Stimulated activated naive CD4-positive, alpha-beta T cell (primary cell): ENCODE measurements around the gene CLDND1.
A peak's percentile ranks its signal among the peaks of the same experiment; 100 is the strongest.

Source experiments
- DNase-seq, 6 experiments: peaks; one replicate each; lab custom pipeline; 2025; lab: John Stamatoyannopoulos, UW

Gene CLDND1

GRCh38 chr3:98551754-98552153, 29.1 kb upstream of the CLDND1 start:
- DNase-seq: no peak

- no peak for DNase-seq
Measured at GRCh38 chr3:98551236-98551635, 28.5 kb upstream of the CLDND1 start.

DNA sequence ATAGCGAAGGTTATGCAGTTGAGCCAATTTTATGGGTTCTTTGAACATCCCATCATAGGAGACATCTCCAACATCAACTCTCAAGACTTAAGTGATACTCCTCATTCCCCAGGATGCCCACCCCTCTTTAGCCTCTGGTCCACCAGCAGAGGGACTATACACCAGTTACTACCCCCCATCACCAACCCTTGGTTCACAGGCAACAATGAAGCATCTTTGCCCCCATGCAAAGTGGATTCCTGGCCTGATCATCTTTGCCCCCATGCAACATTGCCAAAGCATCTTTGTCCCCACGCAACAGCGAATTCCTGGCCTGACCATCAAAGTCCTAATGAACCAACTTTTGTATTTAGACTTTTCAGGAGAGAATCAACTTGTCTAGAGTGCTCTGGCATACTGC, 28.1 kb upstream of the CLDND1 start:
- DNase-seq: no peak

GRCh38 chr3:98548544-98548943, 25.8 kb upstream of the CLDND1 start:
- no peak for DNase-seq

GRCh38 chr3:98545940-98546339, 23.2 kb upstream of the CLDND1 start:
- DNase-seq: no peak

DNA sequence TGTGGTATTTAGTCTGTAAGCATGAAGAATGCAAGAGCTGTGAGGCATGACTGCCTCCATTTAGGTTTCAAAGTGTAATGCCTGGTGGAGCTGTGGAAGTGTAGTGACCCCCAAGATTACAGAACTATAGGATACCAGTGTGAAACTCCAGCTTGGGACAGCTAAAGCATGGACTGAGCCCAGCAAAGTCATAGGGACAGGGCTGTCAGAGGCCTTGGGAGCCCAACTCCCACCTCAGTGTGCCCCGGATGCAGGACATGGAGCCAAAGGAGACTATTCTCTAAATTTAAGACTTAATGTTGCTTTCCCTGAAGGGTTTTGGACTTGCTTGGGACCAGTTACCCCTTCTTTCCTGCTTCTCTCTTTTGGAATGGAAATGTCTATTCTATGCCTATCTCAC, 19.9 kb upstream of the CLDND1 start:
- DNase-seq: no peak

DNA sequence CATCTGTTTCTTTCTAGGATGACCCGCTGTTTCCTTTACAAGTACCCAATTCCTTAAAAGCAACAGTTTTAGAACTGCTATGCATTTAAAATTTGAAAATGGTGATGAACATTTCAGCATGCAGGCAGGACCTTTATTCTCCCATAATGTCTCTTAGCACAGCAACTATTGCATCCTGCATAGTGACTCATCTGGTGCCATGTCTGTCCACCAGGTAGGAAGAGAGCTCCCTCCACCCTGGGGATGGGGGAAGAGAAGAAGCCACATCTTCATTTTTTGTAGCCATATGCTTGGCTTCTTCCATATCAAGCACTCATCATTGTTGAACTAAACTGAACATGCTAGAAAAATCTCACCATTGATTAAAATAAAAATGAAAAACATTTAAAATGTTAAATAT, 19.0 kb upstream of the CLDND1 start:
- no peak for DNase-seq

DNA sequence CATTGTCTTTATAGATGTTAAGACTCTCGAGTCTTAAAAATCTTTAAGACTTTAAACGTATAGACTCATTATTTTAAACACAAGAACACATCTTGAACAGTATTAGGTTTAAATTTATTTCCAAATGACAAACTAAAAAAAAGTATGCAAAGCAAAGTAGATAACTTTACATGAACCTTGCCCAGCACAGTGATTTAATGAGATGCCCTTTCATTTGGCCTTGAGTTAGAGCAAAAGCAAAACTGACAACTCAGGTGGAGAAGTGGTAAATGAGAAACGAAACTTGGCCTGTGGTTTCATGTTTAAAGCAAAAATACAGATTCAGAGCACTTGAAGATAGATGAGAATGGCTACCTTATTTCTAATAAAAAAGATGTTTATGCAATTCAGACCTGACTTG, 17.6 kb upstream of the CLDND1 start:
- DNase-seq: no peak

GRCh38 chr3:98536456-98537017, 13.8 kb upstream of the CLDND1 start:
- DNase-seq: no peak

- DNase-seq: no peak
Measured at GRCh38 chr3:98534734-98535133, 12.0 kb upstream of the CLDND1 start.

DNA sequence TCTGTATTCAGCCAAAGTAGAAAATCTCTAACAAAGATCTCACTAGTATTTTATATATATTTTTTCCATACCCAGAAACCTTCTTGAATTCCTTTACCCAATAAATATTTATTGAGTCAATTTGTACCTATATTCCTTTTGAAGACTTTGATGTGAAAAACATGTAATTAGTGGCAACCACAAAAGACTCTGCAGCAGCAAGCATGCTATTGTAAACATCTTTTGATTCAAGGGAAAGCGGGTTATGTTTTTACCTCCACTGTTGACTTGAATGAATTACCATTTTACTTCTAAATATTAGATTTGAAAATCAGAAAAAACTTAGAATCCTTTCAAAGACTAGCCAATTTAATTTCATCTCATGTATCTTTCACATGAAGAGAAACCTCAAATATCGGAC, 11.5 kb upstream of the CLDND1 start:
- DNase-seq: no peak

DNA sequence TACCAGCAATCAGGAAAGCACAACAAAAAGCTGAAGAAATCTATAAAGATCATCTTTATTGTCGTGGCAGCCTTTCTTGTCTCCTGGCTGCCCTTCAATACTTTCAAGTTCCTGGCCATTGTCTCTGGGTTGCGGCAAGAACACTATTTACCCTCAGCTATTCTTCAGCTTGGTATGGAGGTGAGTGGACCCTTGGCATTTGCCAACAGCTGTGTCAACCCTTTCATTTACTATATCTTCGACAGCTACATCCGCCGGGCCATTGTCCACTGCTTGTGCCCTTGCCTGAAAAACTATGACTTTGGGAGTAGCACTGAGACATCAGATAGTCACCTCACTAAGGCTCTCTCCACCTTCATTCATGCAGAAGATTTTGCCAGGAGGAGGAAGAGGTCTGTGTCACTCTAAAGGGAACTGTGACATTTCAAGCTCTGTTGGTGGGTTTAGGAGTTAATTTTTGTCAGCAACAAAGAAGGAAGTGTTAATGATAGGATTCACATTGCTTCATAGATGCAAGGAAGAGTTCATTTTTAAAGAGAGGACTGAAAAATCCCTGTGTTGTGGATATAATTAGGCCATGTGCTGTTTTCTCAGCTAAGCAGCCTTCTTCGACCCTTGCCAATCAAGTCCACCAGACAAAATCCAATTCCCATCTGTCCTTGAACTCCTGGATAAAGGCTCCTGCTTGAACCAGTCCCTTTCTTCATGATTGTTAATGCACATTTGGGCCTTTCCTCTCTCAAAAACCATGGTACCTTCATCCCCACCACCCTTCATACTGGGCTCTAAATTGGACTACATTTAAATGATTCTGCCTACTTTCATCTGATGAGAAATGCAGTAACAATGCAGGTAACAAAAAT, 10.2 kb upstream of the CLDND1 start:
- DNase-seq: no peak

DNA sequence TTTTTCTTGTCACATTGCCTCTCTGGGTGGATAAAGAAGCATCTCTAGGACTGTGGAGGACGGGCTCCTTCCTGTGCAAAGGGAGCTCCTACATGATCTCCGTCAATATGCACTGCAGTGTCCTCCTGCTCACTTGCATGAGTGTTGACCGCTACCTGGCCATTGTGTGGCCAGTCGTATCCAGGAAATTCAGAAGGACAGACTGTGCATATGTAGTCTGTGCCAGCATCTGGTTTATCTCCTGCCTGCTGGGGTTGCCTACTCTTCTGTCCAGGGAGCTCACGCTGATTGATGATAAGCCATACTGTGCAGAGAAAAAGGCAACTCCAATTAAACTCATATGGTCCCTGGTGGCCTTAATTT, 9.6 kb upstream of the CLDND1 start:
- DNase-seq: no peak

DNA sequence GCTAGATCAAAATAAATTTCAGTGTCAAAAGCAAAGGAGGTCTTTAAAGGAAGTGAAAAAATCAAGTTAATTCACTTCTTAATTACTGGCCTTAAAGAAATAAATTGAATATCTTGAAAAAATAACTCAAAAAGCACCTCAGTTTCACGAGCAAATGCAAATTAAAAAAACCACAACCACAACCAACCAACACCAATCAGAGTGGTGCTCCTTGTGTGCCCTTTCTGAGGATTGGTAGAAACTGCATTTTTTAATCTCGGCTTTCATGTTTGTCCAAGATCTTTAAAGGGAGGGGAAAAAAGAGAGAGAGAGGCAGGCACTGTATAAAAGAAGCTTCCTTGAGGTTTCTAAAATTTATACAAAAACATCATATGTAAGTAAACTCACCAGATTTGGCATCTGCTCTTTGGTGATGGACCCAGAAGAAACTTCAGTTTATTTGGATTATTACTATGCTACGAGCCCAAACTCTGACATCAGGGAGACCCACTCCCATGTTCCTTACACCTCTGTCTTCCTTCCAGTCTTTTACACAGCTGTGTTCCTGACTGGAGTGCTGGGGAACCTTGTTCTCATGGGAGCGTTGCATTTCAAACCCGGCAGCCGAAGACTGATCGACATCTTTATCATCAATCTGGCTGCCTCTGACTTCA, 9.0 kb upstream of the CLDND1 start, which contains the start of gene GPR15:
Gene GPR15, plus strand, starts transcription at position 357 of the 653 bp plus-strand sequence. Its CDS starts 56 bp downstream, at position 413.
- no peak for DNase-seq

GRCh38 chr3:98530676-98531075, 8.0 kb upstream of the CLDND1 start:
- no peak for DNase-seq

DNA sequence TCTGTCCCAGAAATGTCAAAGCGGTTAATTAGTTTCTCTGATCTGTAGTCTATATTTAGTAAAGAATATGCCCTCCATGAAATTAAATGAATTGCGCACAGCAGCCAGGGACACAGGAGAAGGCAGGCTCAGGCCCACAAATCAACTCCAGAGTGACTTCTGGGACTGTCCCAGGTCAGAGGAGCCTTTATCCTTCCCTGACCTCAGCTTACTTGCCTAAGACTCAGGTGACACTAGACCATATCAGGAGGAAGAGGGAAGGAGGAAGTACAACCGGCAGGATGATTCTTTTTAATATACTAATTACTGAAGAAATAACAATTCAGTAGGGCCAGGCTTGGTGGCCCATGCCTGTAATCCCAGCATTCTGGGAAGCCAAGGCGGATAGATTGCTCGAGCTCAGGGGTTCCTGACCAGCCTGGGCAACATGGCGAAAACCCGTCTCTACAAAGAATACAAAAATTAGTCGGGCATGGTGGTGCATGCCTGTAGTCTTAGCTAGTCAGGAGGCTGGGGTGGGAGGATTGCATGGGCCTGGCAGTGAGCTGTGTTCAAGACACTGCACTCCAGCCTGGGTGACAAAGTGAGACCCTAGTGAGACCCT, 7.3 kb upstream of the CLDND1 start:
- no peak for DNase-seq

DNA sequence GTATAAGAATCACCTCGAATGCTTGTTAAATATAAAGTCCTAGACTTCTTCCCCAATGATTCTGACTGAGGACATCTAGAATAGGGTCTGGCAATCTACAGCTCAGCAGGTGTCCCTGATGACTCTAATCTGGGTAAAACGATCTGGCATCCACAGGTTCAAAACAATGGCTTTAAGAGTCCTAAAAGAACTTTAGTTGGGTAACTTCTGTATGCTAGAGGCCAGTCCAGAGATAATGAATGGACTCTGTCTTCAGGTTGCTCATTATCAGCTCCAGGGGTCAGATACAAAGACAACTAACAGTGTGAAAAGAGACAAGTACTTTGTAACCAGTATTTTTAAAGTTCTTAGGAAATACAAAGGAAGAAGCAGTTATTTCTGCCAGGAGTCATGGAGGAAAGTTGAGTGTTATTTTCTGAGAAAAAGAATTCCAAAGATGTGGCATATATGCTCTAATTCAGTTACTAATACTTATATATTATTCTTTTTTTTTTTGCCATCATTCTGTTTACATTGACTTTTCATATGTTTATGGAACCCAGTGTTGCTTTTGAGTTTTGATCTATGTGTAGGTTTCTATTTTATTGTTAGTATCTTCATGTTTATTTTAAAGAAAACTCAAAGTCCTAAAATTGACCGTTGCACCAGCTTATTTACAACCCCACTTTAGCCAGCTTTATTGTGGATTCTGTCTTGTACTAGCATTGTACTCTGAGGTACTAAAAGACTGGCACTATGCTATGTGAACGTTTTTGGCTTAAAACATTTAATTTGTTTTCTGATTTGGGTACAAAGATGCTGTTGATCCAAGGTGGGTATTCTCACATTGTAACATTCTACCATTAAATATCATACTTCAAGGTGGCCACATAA, 6.0 kb upstream of the CLDND1 start:
- no peak for DNase-seq

GRCh38 chr3:98525494-98525893, 2.8 kb upstream of the CLDND1 start:
- no peak for DNase-seq

DNA sequence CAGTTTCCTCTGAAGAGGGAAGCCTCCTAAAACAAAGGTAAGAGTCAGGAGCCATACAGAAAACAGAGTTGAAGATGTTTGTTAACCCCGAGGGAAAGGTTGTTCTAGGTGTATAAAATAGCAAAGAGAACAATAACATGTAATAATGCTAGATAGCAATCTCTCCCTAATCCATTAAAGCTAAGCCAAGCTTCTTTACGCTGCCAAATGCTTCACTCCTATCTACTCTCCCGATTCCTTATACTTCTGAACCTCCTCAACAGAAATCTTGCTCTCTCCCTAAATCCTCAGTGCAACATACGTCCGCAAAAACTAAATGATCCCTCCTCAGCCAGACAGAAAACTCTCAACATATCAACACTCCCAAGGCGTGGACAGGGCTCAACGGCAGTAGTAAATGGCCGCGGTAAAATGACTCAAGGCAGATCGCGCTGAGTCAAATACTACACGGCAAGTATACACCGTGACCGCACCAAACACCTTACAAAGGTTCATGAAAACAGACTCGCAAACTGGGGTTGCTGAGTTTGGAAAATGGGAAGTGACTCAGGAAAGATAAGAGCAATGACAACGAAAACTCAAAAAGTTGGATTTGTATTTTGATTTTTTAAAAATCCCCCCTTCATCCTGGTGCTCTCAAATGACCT, 682 bp downstream of the CLDND1 start:
- DNase-seq: peak in 5 of 6 experiments; percentile 6 to 56 (median 10)

GRCh38 chr3:98519351-98519750, 3.4 kb downstream of the CLDND1 start:
- no peak for DNase-seq

- no peak for DNase-seq
Measured at GRCh38 chr3:98518816-98519215, 3.9 kb downstream of the CLDND1 start.
